Nephron progenitor cell (in vitro differentiated cells): ENCODE results near the gene IFFO2.

Source experiments
- DNase-seq: peaks from one replicate; pipeline ENCODE4 v3.0.0; 2021
- H3K27ac Mint-ChIP-seq: 2 replicates; pipeline ENCODE4 v1.8.0; 2021; ENCODE audit warnings: mild to moderate bottlenecking, moderate library complexity, mixed read lengths
- H3K27me3 Mint-ChIP-seq: 2 replicates; pipeline ENCODE4 v1.8.0; 2021; ENCODE audit warnings: mild to moderate bottlenecking, low read depth, mixed read lengths; ENCODE audit not compliant: poor library complexity
- H3K36me3 Mint-ChIP-seq: 2 replicates; pipeline ENCODE4 v1.8.0; 2021; ENCODE audit warnings: low read depth, mixed read lengths
- H3K4me1 Mint-ChIP-seq: 2 replicates; pipeline ENCODE4 v1.8.0; 2021; ENCODE audit warnings: mixed read lengths
- H3K4me3 Mint-ChIP-seq: 2 replicates; pipeline ENCODE4 v1.8.0; 2021; ENCODE audit warnings: mild to moderate bottlenecking, moderate library complexity, mixed read lengths
- H3K9me3 Mint-ChIP-seq: 2 replicates; pipeline ENCODE4 v1.8.0; 2021; ENCODE audit warnings: mild to moderate bottlenecking, moderate library complexity, mixed read lengths
- TF ChIP-seq, protein P1 (sequence below): fragments of 200-600 bp; sonication (generic); IDR thresholded peaks from 2 replicates; pipeline ENCODE4 v1.5.0; 2021; ENCODE audit warnings: antibody characterized with exemption

The IFFO2 gene

DNA sequence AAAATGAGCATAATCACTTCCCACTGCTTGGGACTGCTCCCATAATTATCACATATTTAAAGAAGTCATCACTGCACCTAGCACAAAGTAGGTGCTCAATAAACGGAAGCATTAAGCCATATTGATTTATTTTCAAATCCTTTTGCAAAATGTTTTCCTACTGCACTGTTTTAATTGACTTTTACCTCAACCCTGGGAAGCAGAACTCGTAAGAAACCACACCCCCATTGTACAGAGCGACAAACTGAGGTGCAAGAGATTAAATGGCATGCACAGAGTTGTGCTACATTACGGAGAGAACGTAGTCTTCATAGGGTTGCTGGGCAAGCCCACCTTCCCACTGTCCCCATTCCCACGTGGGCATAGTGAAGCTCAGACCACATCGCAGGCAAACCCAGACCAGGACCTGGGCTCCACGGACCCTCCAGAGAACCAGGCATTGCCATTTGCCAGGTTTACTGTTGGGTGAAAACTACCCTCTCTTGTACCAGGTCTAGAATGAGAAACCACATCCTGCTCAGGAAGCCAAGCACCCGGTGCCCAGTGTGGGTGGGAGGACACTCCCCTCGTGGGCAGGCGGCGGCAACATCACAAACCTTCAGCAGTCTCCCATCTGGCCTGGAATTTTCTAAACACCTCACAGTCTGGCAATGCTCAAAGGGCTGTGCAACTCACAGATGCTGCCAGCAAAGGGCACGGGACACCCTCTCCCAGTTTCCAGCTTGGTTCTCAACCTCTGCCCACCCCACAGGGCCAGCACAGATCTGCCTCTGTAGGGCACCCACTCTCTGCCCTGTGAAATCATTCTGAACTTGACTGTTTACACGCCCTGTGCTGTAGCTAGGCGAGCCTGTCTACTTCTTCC, 8.2 kb downstream of the IFFO2 start:
- TF ChIP-seq, protein P1, sequence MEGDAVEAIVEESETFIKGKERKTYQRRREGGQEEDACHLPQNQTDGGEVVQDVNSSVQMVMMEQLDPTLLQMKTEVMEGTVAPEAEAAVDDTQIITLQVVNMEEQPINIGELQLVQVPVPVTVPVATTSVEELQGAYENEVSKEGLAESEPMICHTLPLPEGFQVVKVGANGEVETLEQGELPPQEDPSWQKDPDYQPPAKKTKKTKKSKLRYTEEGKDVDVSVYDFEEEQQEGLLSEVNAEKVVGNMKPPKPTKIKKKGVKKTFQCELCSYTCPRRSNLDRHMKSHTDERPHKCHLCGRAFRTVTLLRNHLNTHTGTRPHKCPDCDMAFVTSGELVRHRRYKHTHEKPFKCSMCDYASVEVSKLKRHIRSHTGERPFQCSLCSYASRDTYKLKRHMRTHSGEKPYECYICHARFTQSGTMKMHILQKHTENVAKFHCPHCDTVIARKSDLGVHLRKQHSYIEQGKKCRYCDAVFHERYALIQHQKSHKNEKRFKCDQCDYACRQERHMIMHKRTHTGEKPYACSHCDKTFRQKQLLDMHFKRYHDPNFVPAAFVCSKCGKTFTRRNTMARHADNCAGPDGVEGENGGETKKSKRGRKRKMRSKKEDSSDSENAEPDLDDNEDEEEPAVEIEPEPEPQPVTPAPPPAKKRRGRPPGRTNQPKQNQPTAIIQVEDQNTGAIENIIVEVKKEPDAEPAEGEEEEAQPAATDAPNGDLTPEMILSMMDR, result no peak
- Mint-ChIP-seq H3K27me3 (peaks cover 9% of the 10 kb centered on the region), H3K4me1 (peaks cover 86% of the 10 kb centered on the region), H3K4me3 (no peak overlapping the region), H3K9me3 (no peaks in the 10 kb centered on the region), H3K36me3 (no peaks in the 10 kb centered on the region), H3K27ac (peak overlapping the region; percentile 56)
- DNase-seq, result no peak

DNA sequence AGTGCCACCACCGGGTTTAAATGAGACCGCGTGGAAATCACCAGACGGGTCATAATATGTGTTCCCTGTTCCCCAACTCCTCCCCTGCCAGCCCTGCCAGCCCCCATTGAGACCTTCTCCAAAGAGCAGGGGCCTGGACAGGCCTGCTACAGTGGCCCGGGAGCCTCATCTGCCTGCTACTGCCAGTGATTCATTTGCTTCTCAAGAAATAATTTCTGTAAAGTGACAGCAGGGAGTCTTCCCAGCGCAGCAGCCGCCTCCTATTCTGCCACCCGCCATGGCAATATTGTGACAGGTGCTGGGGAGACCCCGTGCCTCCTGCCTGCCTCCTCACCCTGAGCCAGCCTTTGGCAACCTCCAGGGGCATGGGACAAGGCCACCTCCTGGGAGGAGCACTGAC, 8.9 kb downstream of the IFFO2 start:
- H3K4me3 Mint-ChIP-seq, result no peak overlapping the region

DNA sequence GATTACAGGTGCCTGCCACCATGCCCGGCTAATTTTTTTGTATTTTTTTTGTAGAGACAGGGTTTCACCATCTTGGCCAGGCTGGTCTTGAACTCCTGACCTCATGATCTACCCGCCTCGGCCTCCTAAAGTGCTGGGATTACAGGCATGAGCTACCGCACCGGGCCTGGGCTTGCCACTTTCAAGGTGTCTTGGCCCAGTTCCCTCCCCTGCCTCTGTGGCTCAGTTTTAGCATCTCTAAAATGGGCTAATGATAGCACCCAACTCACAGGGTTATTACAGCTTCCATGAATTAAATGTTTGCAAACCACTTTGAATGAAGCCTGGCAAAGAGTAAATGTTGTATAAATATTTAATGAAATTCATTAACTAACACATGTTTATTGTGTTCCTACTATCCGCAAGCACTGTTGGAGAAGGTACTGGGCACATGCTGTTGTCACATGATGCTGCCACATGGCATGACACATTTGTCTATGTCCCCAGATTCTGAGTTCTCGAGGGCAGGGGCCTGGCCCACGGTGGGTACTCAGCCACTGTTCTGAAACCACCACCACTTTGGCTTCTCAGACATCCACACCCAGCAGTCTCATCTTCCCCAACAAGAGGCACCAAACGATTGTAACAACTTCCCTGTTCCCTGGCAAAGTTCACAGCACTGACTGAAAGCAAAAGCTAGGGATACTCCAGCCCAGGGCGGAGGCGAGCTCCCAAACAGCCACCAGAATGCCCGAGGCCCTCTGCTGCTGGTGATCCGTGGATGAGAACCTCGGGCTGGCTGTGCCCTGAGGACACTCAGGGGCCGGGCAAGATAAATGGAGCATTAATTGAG, 9.7 kb downstream of the IFFO2 start:
- Mint-ChIP-seq H3K36me3 (no peaks in the 10 kb centered on the region), H3K4me1 (peaks cover 81% of the 10 kb centered on the region), H3K27ac (peak overlapping the region; percentile 59), H3K9me3 (no peaks in the 10 kb centered on the region), H3K4me3 (no peak overlapping the region), H3K27me3 (peaks cover 5% of the 10 kb centered on the region)
- TF ChIP-seq, protein P1, result no peak
- no peak for DNase-seq

More for the DNA sequence above, 8.9 kb downstream of the IFFO2 start:
- Mint-ChIP-seq H3K27me3 (peaks cover 5% of the 10 kb centered on the region), H3K36me3 (no peaks in the 10 kb centered on the region), H3K9me3 (no peaks in the 10 kb centered on the region), H3K27ac (no peak overlapping the region), H3K4me1 (peaks cover 80% of the 10 kb centered on the region)
- no peak for DNase-seq
- TF ChIP-seq, protein P1, result no peak

DNA sequence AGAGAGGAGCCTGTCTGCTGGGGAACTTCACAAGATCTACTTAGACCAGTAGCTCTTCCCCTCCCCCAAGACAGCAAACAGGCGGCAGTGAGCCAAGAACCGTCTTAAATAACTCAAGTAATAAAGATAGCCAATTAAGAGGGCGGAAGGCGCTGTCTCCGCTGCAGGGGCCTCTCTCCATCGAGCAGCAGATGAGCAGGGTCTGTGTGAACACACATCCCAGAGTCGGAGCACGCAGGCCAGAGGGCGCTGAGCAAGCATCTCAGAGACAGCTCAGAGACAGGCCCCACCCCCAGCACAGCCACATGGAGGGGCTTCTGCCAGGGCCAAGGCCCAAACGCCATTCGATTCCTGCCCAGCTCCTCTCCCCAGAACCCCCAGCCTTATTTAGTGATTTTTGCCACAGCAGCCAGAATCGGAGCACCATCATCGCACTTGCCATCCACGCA, 11.1 kb downstream of the IFFO2 start:
- TF ChIP-seq, protein P1, result no peak
- Mint-ChIP-seq H3K9me3 (no peaks in the 10 kb centered on the region), H3K27ac (peak overlapping the region; percentile 91), H3K4me1 (peaks cover 88% of the 10 kb centered on the region), H3K4me3 (peak overlapping the region; percentile 31), H3K36me3 (no peaks in the 10 kb centered on the region), H3K27me3 (peaks cover 4% of the 10 kb centered on the region)
- peak; percentile 66 for DNase-seq

DNA sequence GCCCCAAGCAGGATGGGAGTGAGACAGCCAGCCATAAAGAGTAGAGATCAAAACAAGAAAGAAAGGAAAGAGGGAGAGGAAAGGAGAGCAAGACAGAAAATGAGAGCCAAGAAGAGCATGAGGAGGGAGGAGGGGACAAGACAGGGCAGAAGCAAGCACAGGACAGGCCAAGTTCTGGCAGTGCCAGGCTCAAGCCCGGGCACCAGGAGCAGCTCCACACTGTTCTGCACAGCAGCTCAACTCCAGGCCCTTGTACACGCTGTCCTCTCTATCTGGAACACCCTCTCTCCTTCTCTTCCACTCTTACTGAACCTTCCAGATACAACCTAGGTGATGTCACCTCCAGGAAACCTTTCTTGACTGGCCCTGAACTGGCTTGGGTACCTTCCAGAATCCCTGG, 11.7 kb downstream of the IFFO2 start:
- Mint-ChIP-seq H3K36me3 (no peaks in the 10 kb centered on the region), H3K4me3 (peak overlapping the region; percentile 39), H3K9me3 (no peaks in the 10 kb centered on the region), H3K27ac (peak overlapping the region; percentile 91), H3K27me3 (no peaks in the 10 kb centered on the region), H3K4me1 (peaks cover 88% of the 10 kb centered on the region)
- DNase-seq, result no peak
- TF ChIP-seq, protein P1, result no peak
